AG10803 (cell line): ENCODE data around the gene CSF2.

Source experiments
- DNase-seq: peaks from one replicate; pipeline ENCODE4 v3.0.0; 2010; ENCODE audit warnings: low read depth
- H3K4me3 ChIP-seq: 2 replicates; pipeline ENCODE4 v1.5.1; 2011; ENCODE audit warnings: mild to moderate bottlenecking, low read length, control low read depth
- CTCF ChIP-seq: conservative IDR thresholded peaks from 2 replicates; pipeline ENCODE4 v1.5.1; 2011; ENCODE audit warnings: mild to moderate bottlenecking, low read length, control low read depth, inconsistent platforms

Gene CSF2

GRCh38 chr5:132059043-132059695, 14.4 kb upstream of the CSF2 start:
- H3K4me3 ChIP-seq: no peak overlapping the region
- no peak for TF ChIP-seq CTCF
- DNase-seq: no peak

GRCh38 chr5:132059696-132060500, 13.7 kb upstream of the CSF2 start:
- TF ChIP-seq CTCF: no peak
- H3K4me3 ChIP-seq: no peak overlapping the region
- DNase-seq: no peak

GRCh38 chr5:132060501-132061161, 13.0 kb upstream of the CSF2 start, which contains the start of gene IL3:
IL3 (plus strand) TSS chr5:132060655; CDS start chr5:132060707, 52 bp downstream.
- no peak for TF ChIP-seq CTCF
- DNase-seq: no peak
- no peak within 1 kb of the TSS for H3K4me3 ChIP-seq

GRCh38 chr5:132063090-132063911, 10.3 kb upstream of the CSF2 start:
- H3K4me3 ChIP-seq: no peak overlapping the region
- DNase-seq: peak; percentile 68
- TF ChIP-seq CTCF: peak; percentile 91

- H3K4me3 ChIP-seq: no peak overlapping the region
- DNase-seq: no peak
- no peak for TF ChIP-seq CTCF
These were observed 9.4 kb upstream of the CSF2 start for GRCh38 chr5:132064140-132064539.

GRCh38 chr5:132064738-132065331, 8.8 kb upstream of the CSF2 start:
- DNase-seq: peak; percentile 61
- H3K4me3 ChIP-seq: no peak overlapping the region

More at GRCh38 chr5:132064738-132065331, 8.8 kb upstream of the CSF2 start:
- peak; percentile 97 for TF ChIP-seq CTCF
